COLO668 (cell line): ENCODE data around the gene DTNA.

Experiments
- DNase-seq: peaks from one replicate; lab custom pipeline; 2025; ENCODE audit not compliant: unreplicated experiment; lab: John Stamatoyannopoulos, UW

The DTNA gene

GRCh38 chr18:34928754-34929335 lies 218.7 kb downstream of the DTNA start:
- no peak for DNase-seq

- DNase-seq = peak; percentile 32
These were observed 219.3 kb downstream of the DTNA start for GRCh38 chr18:34929336-34929780.

- no peak for DNase-seq
These were observed 222.3 kb downstream of the DTNA start for GRCh38 chr18:34932363-34932762.

- no peak for DNase-seq
These were observed 222.8 kb downstream of the DTNA start for GRCh38 chr18:34932792-34933466.

- no peak for DNase-seq
These were observed 224.0 kb downstream of the DTNA start for GRCh38 chr18:34933909-34934661.

GRCh38 chr18:34936772-34937171 lies 226.7 kb downstream of the DTNA start:
- DNase-seq = no peak

- DNase-seq = no peak
These were observed 228.0 kb downstream of the DTNA start for GRCh38 chr18:34938090-34938489.
